AG09319 (cell line): ENCODE measurements around the gene GRM1.

Experiments
- DNase-seq: peaks from one replicate; pipeline ENCODE4 v3.0.0-alpha.2; 2010; ENCODE audit warnings: low read depth; ENCODE audit errors: extremely low read depth
- CTCF ChIP-seq: IDR thresholded peaks from 2 replicates; pipeline ENCODE4 v1.5.1; 2011; ENCODE audit warnings: low read depth, mild to moderate bottlenecking, inconsistent platforms, low read length, moderate library complexity

Gene GRM1

DNA sequence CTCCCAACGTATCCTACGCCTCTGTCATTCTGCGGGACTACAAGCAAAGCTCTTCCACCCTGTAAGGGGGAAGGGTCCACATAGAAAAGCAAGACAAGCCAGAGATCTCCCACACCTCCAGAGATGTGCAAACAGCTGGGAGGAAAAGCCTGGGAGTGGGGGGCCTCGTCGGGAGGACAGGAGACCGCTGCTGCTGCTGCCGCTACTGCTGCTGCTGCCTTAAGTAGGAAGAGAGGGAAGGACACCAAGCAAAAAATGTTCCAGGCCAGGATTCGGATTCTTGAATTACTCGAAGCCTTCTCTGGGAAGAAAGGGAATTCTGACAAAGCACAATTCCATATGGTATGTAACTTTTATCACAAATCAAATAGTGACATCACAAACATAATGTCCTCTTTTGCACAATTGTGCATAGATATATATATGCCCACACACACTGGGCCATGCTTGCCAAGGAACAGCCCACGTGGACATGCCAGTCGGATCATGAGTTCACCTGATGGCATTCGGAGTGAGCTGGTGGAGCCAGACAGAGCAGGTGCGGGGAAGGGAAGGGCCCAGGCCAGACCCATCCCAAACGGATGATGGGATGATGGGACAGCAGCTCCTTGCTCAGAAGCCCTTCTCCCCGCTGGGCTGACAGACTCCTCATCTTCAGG, 406.0 kb downstream of the GRM1 start:
- DNase-seq, result no peak
- no peak for TF ChIP-seq CTCF

DNA sequence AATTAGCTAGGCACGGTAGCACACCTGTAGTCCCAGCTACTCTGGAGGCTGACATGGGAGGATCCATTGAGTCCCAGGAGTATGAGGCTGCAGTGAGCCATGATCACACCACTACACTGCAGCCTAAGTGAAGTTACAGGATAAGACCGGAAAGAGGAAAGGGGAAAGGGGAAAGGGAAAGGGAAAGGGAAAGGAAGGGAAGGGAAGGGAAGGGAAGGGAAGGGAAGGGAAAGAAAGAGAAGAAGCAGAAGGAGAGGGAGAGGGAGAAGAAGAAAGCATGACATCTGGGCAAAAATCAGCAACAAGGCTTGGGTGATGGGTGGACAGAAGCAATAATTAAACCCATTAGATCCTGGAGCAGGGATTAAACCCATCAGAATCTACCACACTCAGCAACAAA, 413.0 kb downstream of the GRM1 start:
- DNase-seq, result no peak
- TF ChIP-seq CTCF, result no peak

- TF ChIP-seq CTCF, result no peak
- no peak for DNase-seq
Observed at GRCh38 chr6:146444189-146444588, 415.3 kb downstream of the GRM1 start.

DNA sequence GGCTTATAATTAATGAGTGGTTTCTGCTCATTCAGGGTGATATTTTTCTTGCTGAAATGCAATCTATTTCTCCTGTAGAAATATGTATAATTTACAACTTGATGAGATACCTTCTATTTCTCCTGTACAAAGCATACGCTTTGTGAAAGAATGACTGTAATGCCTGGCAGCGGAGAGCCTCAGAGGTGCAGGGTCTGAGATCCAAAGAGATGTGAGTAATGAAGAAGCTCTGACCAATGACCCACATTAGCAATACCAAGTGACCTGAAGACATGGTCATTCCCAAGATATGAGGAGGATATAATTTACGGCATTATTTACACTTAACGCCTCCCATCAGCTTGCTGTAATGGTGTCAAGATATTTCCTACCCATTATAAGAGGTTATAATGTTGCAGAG, 416.4 kb downstream of the GRM1 start:
- no peak for TF ChIP-seq CTCF
- no peak for DNase-seq

- DNase-seq, result no peak
- TF ChIP-seq CTCF, result no peak
Observed at GRCh38 chr6:146456886-146457285, 428.0 kb downstream of the GRM1 start.

DNA sequence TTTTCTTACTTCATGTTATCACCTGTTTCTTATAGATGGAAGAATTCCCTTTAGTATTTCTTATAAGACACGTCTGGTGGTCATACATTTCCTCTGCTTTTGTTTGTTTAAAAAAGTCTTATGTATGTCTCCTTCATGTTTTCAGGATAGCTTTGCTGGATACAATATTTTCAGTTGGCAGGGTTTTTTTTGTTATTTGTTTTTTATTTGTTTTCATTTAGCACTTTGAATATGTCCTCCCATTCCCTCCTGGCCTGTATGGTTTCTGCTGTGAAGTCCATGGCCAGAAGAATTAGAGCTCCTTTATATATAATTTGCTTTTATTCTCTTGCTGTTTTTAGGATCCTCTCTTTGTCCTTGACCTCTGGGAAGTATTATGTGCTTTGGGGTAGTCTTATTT, 432.1 kb downstream of the GRM1 start:
- TF ChIP-seq CTCF, result no peak
- DNase-seq, result no peak

- TF ChIP-seq CTCF, result no peak
- DNase-seq, result no peak
Observed at GRCh38 chr6:146470091-146470770, 441.4 kb downstream of the GRM1 start.
